GM06990 (cell line): ENCODE results near the gene EFCAB11.

Source experiments
- DNase-seq: peaks from one replicate; pipeline ENCODE4 v3.0.0-alpha.2; 2011; ENCODE audit not compliant: insufficient read length; ENCODE audit errors: extremely low read depth
- H3K27me3 ChIP-seq: replicated peaks from 2 replicates; pipeline ENCODE4 v1.6.0; 2011; ENCODE audit warnings: low read length; ENCODE audit not compliant: control insufficient read depth, insufficient read depth
- H3K36me3 ChIP-seq: 2 replicates; pipeline ENCODE4 v1.5.1; 2011; ENCODE audit warnings: low read length; ENCODE audit not compliant: control insufficient read depth, insufficient read depth
- H3K4me3 ChIP-seq: replicated peaks from 2 replicates; pipeline ENCODE4 v1.5.1; 2011; ENCODE audit warnings: low read depth, mild to moderate bottlenecking, control low read depth, low read length
- TF ChIP-seq, protein P1 (sequence below): IDR thresholded peaks from 2 replicates; pipeline ENCODE4 v1.5.1; 2011; ENCODE audit warnings: low read length, control low read depth, mild to moderate bottlenecking, inconsistent platforms; ENCODE audit not compliant: insufficient read depth, poor library complexity, severe bottlenecking

The EFCAB11 gene

DNA sequence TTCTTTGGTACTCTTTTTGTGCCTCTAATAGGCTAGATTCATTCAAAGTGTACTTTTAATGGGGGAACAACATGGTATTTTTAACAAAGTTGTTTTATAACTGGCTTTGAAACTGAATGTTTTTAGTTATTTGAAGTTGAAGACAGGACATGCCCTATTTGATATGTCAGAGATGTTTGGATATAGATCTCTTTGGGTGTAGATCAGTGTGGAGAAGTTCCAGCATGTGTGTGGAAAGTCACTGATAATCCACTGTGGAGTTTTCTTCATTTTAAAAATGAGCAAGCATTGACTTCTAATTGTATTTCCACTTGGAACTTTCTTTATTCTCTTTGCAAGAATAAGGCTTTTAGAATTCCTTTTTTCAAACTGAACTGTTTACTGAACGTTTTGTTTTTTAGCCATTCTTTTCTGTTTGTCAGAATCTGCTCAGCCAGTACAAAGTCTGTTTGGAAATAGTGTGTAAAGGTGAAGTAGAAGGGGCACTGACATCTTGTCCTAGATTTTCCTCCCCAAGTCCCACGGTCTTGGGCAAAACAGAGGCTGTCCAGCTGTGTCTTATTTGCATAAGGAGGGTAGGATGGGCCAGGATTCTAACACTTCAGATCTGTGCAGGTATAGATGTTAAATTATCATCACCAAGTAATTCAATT, 36.2 kb upstream of the EFCAB11 start:
- no peak overlapping the region for H3K4me3 ChIP-seq
- H3K27me3 ChIP-seq: no peaks in the 10 kb centered on the region
- TF ChIP-seq, protein P1, sequence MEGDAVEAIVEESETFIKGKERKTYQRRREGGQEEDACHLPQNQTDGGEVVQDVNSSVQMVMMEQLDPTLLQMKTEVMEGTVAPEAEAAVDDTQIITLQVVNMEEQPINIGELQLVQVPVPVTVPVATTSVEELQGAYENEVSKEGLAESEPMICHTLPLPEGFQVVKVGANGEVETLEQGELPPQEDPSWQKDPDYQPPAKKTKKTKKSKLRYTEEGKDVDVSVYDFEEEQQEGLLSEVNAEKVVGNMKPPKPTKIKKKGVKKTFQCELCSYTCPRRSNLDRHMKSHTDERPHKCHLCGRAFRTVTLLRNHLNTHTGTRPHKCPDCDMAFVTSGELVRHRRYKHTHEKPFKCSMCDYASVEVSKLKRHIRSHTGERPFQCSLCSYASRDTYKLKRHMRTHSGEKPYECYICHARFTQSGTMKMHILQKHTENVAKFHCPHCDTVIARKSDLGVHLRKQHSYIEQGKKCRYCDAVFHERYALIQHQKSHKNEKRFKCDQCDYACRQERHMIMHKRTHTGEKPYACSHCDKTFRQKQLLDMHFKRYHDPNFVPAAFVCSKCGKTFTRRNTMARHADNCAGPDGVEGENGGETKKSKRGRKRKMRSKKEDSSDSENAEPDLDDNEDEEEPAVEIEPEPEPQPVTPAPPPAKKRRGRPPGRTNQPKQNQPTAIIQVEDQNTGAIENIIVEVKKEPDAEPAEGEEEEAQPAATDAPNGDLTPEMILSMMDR: no peak
- peaks cover 14% of the 10 kb centered on the region for H3K36me3 ChIP-seq
- DNase-seq: no peak

DNA sequence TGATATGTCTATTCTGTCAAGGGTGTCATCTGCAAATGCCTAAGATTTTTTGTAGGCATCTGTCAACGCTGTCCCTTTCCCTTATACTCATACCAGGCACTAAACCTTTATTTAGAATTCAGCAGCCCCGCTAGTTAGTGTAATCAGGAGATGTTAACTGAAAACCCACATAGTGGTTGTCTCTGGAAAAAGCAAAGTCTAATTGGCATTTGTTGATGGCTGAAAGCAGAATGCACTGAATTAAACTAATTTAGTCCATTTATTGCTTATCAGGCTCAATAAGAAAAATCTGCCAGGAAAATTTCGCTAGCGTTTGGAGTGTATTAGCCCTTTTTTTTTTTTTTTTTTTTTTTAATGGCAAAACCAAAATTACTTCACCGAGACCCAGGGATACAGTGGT, 35.7 kb upstream of the EFCAB11 start:
- DNase-seq: no peak
- Histone ChIP-seq H3K4me3 (no peak overlapping the region), H3K36me3 (peaks cover 13% of the 10 kb centered on the region), H3K27me3 (no peaks in the 10 kb centered on the region)
- TF ChIP-seq, protein P1: no peak

DNA sequence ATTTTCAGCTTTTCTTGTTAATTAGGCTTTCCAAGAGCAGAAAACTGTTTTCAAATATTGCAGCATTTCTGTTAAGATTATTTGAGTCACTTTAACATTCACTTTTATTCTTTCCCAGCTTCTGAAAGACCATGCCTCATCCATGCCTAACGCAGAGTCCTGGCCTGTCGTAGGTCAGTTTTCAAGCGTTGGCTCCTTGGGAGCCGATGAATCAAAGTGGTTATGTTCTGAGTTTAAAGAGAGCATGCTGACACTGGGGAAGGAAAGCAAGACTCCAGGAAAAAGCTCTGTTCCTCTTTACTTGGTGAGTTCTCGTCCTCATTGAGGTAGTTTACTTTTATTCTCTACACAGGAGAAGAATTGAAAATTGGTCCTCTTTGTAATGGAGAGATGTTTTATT, 34.3 kb upstream of the EFCAB11 start:
- TF ChIP-seq, protein P1: no peak
- H3K27me3 ChIP-seq: no peaks in the 10 kb centered on the region

DNA sequence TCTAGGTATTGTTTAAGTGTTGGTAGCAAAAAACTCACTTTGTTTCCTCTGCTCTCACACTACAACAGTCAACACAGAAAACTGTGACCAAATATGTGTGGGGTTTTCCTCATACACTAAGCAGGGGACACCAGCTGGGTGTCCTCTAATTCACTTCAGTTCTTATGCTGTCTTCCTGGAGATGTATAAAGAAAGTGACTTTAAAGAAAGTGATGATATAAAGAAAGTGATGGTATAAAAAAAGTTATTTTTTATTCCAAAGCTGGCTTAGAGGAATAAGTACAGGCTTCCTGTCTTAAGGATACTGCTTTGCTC, 32.6 kb upstream of the EFCAB11 start:
- Histone ChIP-seq H3K4me3 (no peak overlapping the region), H3K36me3 (peaks cover 10% of the 10 kb centered on the region), H3K27me3 (no peaks in the 10 kb centered on the region)
- TF ChIP-seq, protein P1: no peak
- DNase-seq: no peak

More for the DNA sequence above, 34.3 kb upstream of the EFCAB11 start:
- no peak for DNase-seq
- Histone ChIP-seq H3K4me3 (no peak overlapping the region), H3K36me3 (peaks cover 10% of the 10 kb centered on the region)

DNA sequence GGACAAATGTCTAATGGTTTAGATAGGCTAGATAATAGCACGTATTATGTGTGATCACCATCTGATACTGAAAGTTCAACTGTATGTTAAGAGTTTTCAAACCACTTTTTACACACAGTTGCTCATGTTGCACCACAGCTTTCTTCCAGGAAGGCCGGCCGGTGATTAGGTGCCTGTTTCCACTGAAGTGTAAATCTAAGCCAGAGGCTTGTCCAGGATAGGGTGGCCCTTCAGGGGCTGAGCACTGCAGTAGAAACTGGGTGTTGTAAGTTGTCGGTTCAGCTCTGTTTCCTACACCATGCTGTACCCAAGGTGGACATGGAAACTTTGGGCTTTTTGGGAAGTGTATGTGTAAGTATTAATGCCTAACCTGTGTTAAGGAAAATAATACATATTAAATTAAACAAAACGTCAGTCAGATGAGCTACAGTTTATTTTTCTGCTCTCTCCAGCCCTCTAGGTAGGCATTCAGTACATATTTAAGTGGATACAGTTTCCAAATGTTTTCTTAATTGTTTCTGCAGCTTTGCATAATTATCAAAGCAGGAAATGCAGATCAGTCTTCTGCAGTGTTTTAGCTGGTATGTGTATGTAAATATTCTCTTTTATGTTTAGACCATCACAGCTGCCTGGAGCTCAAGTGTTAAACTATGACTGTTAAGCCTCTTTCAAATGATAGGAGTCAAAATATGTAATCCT, 32.1 kb upstream of the EFCAB11 start:
- no peaks in the 10 kb centered on the region for H3K27me3 ChIP-seq
- TF ChIP-seq, protein P1: no peak
- DNase-seq: no peak
- H3K4me3 ChIP-seq: no peak overlapping the region
- peaks cover 10% of the 10 kb centered on the region for H3K36me3 ChIP-seq
